LNCAP (cell line): Measurements from ENCODE around the gene RABEP2.

Experiments
- CTCF ChIP-seq: fragments of 450-650 bp; IDR thresholded peaks from 2 replicates; pipeline ENCODE4 v1.5.1; 2017; ENCODE audit warnings: mild to moderate bottlenecking

RABEP2 gene, protein sequence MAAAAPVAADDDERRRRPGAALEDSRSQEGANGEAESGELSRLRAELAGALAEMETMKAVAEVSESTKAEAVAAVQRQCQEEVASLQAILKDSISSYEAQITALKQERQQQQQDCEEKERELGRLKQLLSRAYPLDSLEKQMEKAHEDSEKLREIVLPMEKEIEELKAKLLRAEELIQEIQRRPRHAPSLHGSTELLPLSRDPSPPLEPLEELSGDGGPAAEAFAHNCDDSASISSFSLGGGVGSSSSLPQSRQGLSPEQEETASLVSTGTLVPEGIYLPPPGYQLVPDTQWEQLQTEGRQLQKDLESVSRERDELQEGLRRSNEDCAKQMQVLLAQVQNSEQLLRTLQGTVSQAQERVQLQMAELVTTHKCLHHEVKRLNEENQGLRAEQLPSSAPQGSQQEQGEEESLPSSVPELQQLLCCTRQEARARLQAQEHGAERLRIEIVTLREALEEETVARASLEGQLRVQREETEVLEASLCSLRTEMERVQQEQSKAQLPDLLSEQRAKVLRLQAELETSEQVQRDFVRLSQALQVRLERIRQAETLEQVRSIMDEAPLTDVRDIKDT

DNA sequence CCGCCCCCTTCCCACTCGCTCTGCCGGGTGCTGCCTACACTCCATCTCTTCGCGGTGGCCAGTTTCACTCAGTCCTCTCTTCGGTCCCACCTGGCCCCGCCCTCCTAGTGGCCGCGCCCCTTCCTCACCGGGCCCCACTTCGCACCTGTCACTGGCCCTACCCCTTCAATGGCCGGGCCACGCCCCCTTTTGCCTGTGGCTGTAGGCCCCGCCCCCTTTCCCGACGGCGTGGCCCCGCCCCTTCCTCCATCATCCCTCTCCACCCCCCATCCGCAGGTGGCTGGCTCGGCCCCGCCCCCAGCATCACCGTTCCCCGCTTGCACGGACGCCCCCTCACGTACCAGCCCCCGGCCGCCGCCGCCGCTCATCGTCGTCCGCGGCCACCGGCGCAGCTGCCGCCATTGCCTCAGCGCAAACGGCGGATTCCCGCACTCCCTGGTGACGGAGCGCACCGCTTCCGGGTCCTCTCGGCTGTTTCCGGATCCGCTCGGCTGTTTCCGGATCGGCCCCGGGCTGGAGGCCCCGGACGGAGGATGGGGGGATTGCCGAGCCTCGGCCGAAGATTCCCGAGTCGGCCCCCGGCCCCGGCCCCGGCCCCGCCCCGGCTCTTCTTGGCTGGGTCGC, at the start of gene RABEP2:
RABEP2 (minus strand) TSS at position 477 of the 624 bp plus-strand sequence; CDS start at position 402, 75 bp downstream.
- no peak for TF ChIP-seq CTCF

GRCh38 chr16:28974437-28975157, 49.6 kb upstream of the RABEP2 start, which contains the start of gene SPNS1:
Gene SPNS1, plus strand, starts transcription at chr16:28974778. Its CDS starts 374 bp downstream, at chr16:28975152.
- TF ChIP-seq CTCF, result no peak

DNA sequence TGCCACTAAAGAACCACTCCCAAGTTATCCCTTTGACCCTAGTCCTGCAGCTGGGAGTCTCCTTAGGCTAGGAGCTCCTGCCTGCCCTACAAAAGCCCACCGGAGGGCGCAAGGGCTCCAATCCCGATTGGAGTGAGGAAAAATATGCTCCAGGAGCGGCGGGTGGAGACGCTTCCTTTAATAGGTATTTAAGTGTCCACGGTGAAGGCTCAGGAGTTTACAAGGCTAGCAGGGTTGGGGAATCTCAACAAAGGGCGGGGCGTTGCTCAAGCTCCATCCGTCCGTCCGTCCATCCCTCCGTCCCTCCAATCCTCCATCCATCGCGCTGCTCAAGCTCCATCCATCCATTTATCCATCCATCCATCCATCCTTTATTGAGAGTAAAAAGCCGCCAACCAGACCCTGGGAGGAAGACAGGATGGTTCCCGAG, 49.0 kb upstream of the RABEP2 start:
- TF ChIP-seq CTCF, result peak; percentile 50

- TF ChIP-seq CTCF, result no peak
Measured at GRCh38 chr16:28967156-28967555, 42.1 kb upstream of the RABEP2 start.

GRCh38 chr16:28964496-28964895, 39.5 kb upstream of the RABEP2 start:
- no peak for TF ChIP-seq CTCF

- TF ChIP-seq CTCF, result no peak
Measured at GRCh38 chr16:28964072-28964471, 39.0 kb upstream of the RABEP2 start.

GRCh38 chr16:28958836-28959235, 33.8 kb upstream of the RABEP2 start:
- TF ChIP-seq CTCF, result no peak
